ENCODE results near the gene SPRN.
A peak's percentile ranks its signal among the peaks of the same experiment; 100 is the strongest.

SPRN gene

GRCh38 chr10:133400624-133401424 is 23.6 kb downstream of the SPRN start:
- peaks cover 18% of the 10 kb centered on the region for H3K36me3 ChIP-seq (ENCODE audit: insufficient read depth, low read length)
- no peaks in the 10 kb centered on the region for H3F3A ChIP-seq (ENCODE audit: low read depth)
- H3K9me2 ChIP-seq (replicated peaks; ENCODE audit: low read depth, low read length) = no peaks in the 10 kb centered on the region
- no peaks in the 10 kb centered on the region for H3K27me3 ChIP-seq (ENCODE audit: insufficient read depth, low read length, poor library complexity, severe bottlenecking)
- H3K79me2 ChIP-seq (ENCODE audit: insufficient read depth, low read length) = peaks cover 26% of the 10 kb centered on the region
- no peak overlapping the region for H3K9ac ChIP-seq (ENCODE audit: low read depth, low read length, poor library complexity, severe bottlenecking)
- H3K9me3 ChIP-seq (ENCODE audit: insufficient read depth, low read depth, low read length) = no peaks in the 10 kb centered on the region
- peak overlapping the region; percentile 4 for H3K4me2 ChIP-seq (ENCODE audit: low read depth, low read length, poor library complexity, severe bottlenecking)
- H3K4me1 ChIP-seq (ENCODE audit: insufficient read depth, low read length, poor library complexity, severe bottlenecking) = peaks cover 29% of the 10 kb centered on the region
- H3K4me3 ChIP-seq (ENCODE audit: low read length, poor library complexity, severe bottlenecking) = no peak overlapping the region
- TF ChIP-seq EZH2phosphoT487 (IDR thresholded peaks at IDR 0.05; ENCODE audit: borderline replicate concordance) (no peak), CTCF (conservative IDR thresholded peaks at IDR 0.05; ENCODE audit: low read length) (no peak)
- peaks cover 9% of the 10 kb centered on the region for H4K20me1 ChIP-seq (ENCODE audit: insufficient read depth, low read length, poor library complexity, severe bottlenecking)
- H2AFZ ChIP-seq (ENCODE audit: low read length) = no peak overlapping the region

GRCh38 chr10:133399123-133399601 is 25.3 kb downstream of the SPRN start:
- Histone ChIP-seq H3K79me2 (ENCODE audit: insufficient read depth, low read length) (peaks cover 43% of the 10 kb centered on the region), H3K27me3 (ENCODE audit: insufficient read depth, low read length, poor library complexity, severe bottlenecking) (no peaks in the 10 kb centered on the region), H3K9ac (ENCODE audit: low read depth, low read length, poor library complexity, severe bottlenecking) (no peak overlapping the region), H2AFZ (ENCODE audit: low read length) (no peak overlapping the region), H4K20me1 (ENCODE audit: insufficient read depth, low read length, poor library complexity, severe bottlenecking) (peaks cover 19% of the 10 kb centered on the region), H3K9me3 (ENCODE audit: insufficient read depth, low read depth, low read length) (no peaks in the 10 kb centered on the region), H3K9me2 (replicated peaks; ENCODE audit: low read depth, low read length) (no peaks in the 10 kb centered on the region), H3K4me1 (ENCODE audit: insufficient read depth, low read length, poor library complexity, severe bottlenecking) (peaks cover 39% of the 10 kb centered on the region), H3K36me3 (ENCODE audit: insufficient read depth, low read length) (peaks cover 18% of the 10 kb centered on the region), H3K4me2 (ENCODE audit: low read depth, low read length, poor library complexity, severe bottlenecking) (no peak overlapping the region), H3K4me3 (ENCODE audit: low read length, poor library complexity, severe bottlenecking) (no peak overlapping the region), H3F3A (ENCODE audit: low read depth) (no peaks in the 10 kb centered on the region)
- no peak for TF ChIP-seq EZH2phosphoT487 (IDR thresholded peaks at IDR 0.05; ENCODE audit: borderline replicate concordance)
- TF ChIP-seq CTCF (conservative IDR thresholded peaks at IDR 0.05; ENCODE audit: low read length) = no peak

- Histone ChIP-seq H3K4me3 (ENCODE audit: low read length, poor library complexity, severe bottlenecking) (no peak overlapping the region), H3K9me2 (replicated peaks; ENCODE audit: low read depth, low read length) (no peaks in the 10 kb centered on the region), H3K4me2 (ENCODE audit: low read depth, low read length, poor library complexity, severe bottlenecking) (no peak overlapping the region), H3F3A (ENCODE audit: low read depth) (no peaks in the 10 kb centered on the region), H2AFZ (ENCODE audit: low read length) (no peak overlapping the region), H3K9me3 (ENCODE audit: insufficient read depth, low read depth, low read length) (no peaks in the 10 kb centered on the region), H3K27me3 (ENCODE audit: insufficient read depth, low read length, poor library complexity, severe bottlenecking) (no peaks in the 10 kb centered on the region), H3K79me2 (ENCODE audit: insufficient read depth, low read length) (peaks cover 44% of the 10 kb centered on the region), H3K4me1 (ENCODE audit: insufficient read depth, low read length, poor library complexity, severe bottlenecking) (peaks cover 45% of the 10 kb centered on the region), H3K36me3 (ENCODE audit: insufficient read depth, low read length) (peaks cover 15% of the 10 kb centered on the region), H4K20me1 (ENCODE audit: insufficient read depth, low read length, poor library complexity, severe bottlenecking) (peaks cover 19% of the 10 kb centered on the region), H3K9ac (ENCODE audit: low read depth, low read length, poor library complexity, severe bottlenecking) (no peak overlapping the region)
- TF ChIP-seq CTCF (conservative IDR thresholded peaks at IDR 0.05; ENCODE audit: low read length) = no peak
- TF ChIP-seq EZH2phosphoT487 (IDR thresholded peaks at IDR 0.05; ENCODE audit: borderline replicate concordance) = no peak
Observed at GRCh38 chr10:133397938-133398337, 26.5 kb downstream of the SPRN start.
